ENCODE measurements around the gene HOMER3. TPM values are rescaled to one million over a fixed set of nuclear protein-coding genes. Genes with fewer than 3 reads are reported as not detected.

HOMER3 gene
- total and polyA plus RNA-seq, 9 of the 15 experiments (the other 6 are each of a cell fraction or from before 2014, with no cell fraction given): 1.3 to 5.1 (median 3.7) TPM; not detected in 2

GRCh38 chr19:18975011-18975410, 34.0 kb upstream of the HOMER3 start:
- WGBS (ENCODE audit: insufficient coverage, low coverage, missing lambda C conversion rate): 86% methylated on average over 3 of the region's 3 CpGs
- Histone ChIP-seq H4K20me1 (replicated peaks; ENCODE audit: control insufficient read depth, insufficient read depth, low read length) (no peaks in the 10 kb centered on the region), H3K27me3 (ENCODE audit: control insufficient read depth in 2 of 2, insufficient read depth in 2 of 2, low read length in 2 of 2) (no peaks in the 10 kb centered on the region; a peak in 1 of 5 replicates), H3K9ac (ENCODE audit: insufficient read depth in 1 of 2, low read depth in 2 of 2, low read length in 2 of 2) (no peak overlapping the region), H2AFZ (ENCODE audit: low read depth, low read length) (no peak overlapping the region), H3K9me3 (replicated peaks; ENCODE audit: control insufficient read depth, insufficient read depth, low read depth, low read length) (no peaks in the 10 kb centered on the region), H3K79me2 (ENCODE audit: control insufficient read depth, insufficient read depth, low read length) (no peaks in the 10 kb centered on the region), H3K4me2 (ENCODE audit: insufficient read depth, low read length) (no peak overlapping the region), H3K4me1 (replicated peaks in 1 of 2; ENCODE audit: control insufficient read depth in 2 of 2, insufficient read depth in 2 of 2, low read length in 2 of 2) (peaks cover 9 to 12% of the 10 kb centered on the region in 2 experiments), H3K36me3 (ENCODE audit: control insufficient read depth, insufficient read depth, low read length) (no peaks in the 10 kb centered on the region), H3K4me3 (no peak overlapping the region), H3K9me1 (ENCODE audit: control insufficient read depth, insufficient read depth, low read length) (no peaks in the 10 kb centered on the region), H3K27ac (ENCODE audit: extremely low read depth, low read depth, low read length) (no peak overlapping the region)
- ATAC-seq: no peak
- no peak for FAIRE-seq
- DNase-seq (ENCODE audit: extremely low read depth in 1 of 4, low spot score in 3 of 4): no peak
- BruUV-seq (replicated peaks): no TSS peak
- POLR2A ChIA-PET: no interaction called here
- intact Hi-C loops (cut with micrococcal nuclease) (no loop called here), in situ Hi-C loops (cut with MboI) (no loop called here)
- peak; percentile 33; the same call in 1 of the 2 replicates for TF ChIP-seq ZNF384 (IDR thresholded peaks at IDR 0.05; ENCODE audit: low read depth, low read length)
- no peak for TF ChIP-seq POLR2A (conservative IDR thresholded peaks at IDR 0.05)
- TF ChIP-seq NR2F6 (CRISPR knock-in tag; IDR thresholded peaks at IDR 0.05): no peak
- no peak for TF ChIP-seq ZC3H4 (CRISPR knock-in tag; IDR thresholded peaks at IDR 0.05; ENCODE audit: borderline replicate concordance)
- no peak for TF ChIP-seq ZNF347 (CRISPR knock-in tag; IDR thresholded peaks at IDR 0.05; ENCODE audit: low read depth)
- no peak for TF ChIP-seq MCM5 (IDR thresholded peaks at IDR 0.05; ENCODE audit: low read depth)
- no peak for TF ChIP-seq POLR2AphosphoS5 (IDR thresholded peaks at IDR 0.05; ENCODE audit: control insufficient read depth, insufficient read depth, low read depth, low read length)
- CTCF ChIA-PET (ENCODE audit: low intra/inter-chr PET ratio): no interaction called here

GRCh38 chr19:18972851-18973250, 31.8 kb upstream of the HOMER3 start:
- CTCF ChIA-PET (ENCODE audit: low intra/inter-chr PET ratio): no interaction called here
- H3K79me2 ChIP-seq (ENCODE audit: control insufficient read depth, insufficient read depth, low read length): no peaks in the 10 kb centered on the region

More at GRCh38 chr19:18972851-18973250, 31.8 kb upstream of the HOMER3 start:
- peak; percentile 48 for ATAC-seq
- 50% methylated on average over 5 of the region's 5 CpGs for WGBS (ENCODE audit: insufficient coverage, low coverage, missing lambda C conversion rate)
- TF ChIP-seq BMI1 (IDR thresholded peaks at IDR 0.05; ENCODE audit: low read length): no peak
- peak; percentile 19; the same call in 1 of the 2 replicates for TF ChIP-seq ATF7 (IDR thresholded peaks at IDR 0.05)
- 0 out of 4 replicates have a peak, but pooled peaks of 1 of the 2 experiments have one; percentile 23 for TF ChIP-seq RCOR1 (IDR thresholded peaks at IDR 0.05; ENCODE audit: borderline replicate concordance in 1 of 2, low read depth in 2 of 2, low read length in 2 of 2)
- no peak for TF ChIP-seq CREB3L1 (IDR thresholded peaks at IDR 0.05; ENCODE audit: borderline replicate concordance, low read depth)
- TF ChIP-seq JUND (IDR thresholded peaks at IDR 0.05; ENCODE audit: borderline replicate concordance, low read depth, low read length): 0 out of 2 replicates have a peak, but pooled peaks have one; percentile 18
- no peak for TF ChIP-seq JUND (tag; IDR thresholded peaks at IDR 0.05; ENCODE audit: borderline replicate concordance, low read depth, low read length)
- H3K4me1 ChIP-seq (replicated peaks in 1 of 2; ENCODE audit: control insufficient read depth in 2 of 2, insufficient read depth in 2 of 2, low read length in 2 of 2): peaks cover 6 to 12% of the 10 kb centered on the region in 2 experiments
- BruUV-seq (replicated peaks): no TSS peak
- H3K4me2 ChIP-seq (ENCODE audit: insufficient read depth, low read length): no peak overlapping the region
- in situ Hi-C loops (cut with MboI): no loop called here
- H4K20me1 ChIP-seq (replicated peaks; ENCODE audit: control insufficient read depth, insufficient read depth, low read length): no peaks in the 10 kb centered on the region
- H3K9me3 ChIP-seq (replicated peaks; ENCODE audit: control insufficient read depth, insufficient read depth, low read depth, low read length): no peaks in the 10 kb centered on the region
- no peak for DNase-seq (ENCODE audit: extremely low read depth in 1 of 4, low spot score in 3 of 4)
- H3K9me1 ChIP-seq (ENCODE audit: control insufficient read depth, insufficient read depth, low read length): no peaks in the 10 kb centered on the region
- H3K27ac ChIP-seq (ENCODE audit: extremely low read depth, low read depth, low read length): no peak overlapping the region
- H2AFZ ChIP-seq (ENCODE audit: low read depth, low read length): no peak overlapping the region
- no peak for FAIRE-seq
- intact Hi-C loops (cut with micrococcal nuclease): no loop called here
- no peaks in the 10 kb centered on the region for H3K27me3 ChIP-seq (ENCODE audit: control insufficient read depth in 2 of 2, insufficient read depth in 2 of 2, low read length in 2 of 2)
- POLR2A ChIA-PET: interaction anchor here (0.6 to 1.5 kb wide), 2 partner anchors 15 to 54 kb away, joined by 3 to 4 read pairs; partner anchors contain the start of genes COPE and DDX49
- no peaks in the 10 kb centered on the region for H3K36me3 ChIP-seq (ENCODE audit: control insufficient read depth, insufficient read depth, low read length)
- no peak overlapping the region for H3K4me3 ChIP-seq
- H3K9ac ChIP-seq (ENCODE audit: insufficient read depth in 1 of 2, low read depth in 2 of 2, low read length in 2 of 2): no peak overlapping the region
